ENCODE results near the gene MAST2.

GRCh38 chr1:45843474-45843905 lies 40.1 kb downstream of the MAST2 start:
- peak in 8 of 12 donors; percentile 13 to 39 (median 23) for TF ChIP-seq CTCF (IDR thresholded peaks at IDR 0.05)
- no peak for TF ChIP-seq POLR2A (IDR thresholded peaks at IDR 0.05)

All from heart left ventricle (tissue), 13 donors.